ENCODE results near the gene DAGLA. TPM values are rescaled to one million over a fixed set of nuclear protein-coding genes. Genes with fewer than 3 reads are reported as not detected.

The DAGLA gene
- polyA plus RNA-seq, 1 experiment = 2.5 TPM

DNA sequence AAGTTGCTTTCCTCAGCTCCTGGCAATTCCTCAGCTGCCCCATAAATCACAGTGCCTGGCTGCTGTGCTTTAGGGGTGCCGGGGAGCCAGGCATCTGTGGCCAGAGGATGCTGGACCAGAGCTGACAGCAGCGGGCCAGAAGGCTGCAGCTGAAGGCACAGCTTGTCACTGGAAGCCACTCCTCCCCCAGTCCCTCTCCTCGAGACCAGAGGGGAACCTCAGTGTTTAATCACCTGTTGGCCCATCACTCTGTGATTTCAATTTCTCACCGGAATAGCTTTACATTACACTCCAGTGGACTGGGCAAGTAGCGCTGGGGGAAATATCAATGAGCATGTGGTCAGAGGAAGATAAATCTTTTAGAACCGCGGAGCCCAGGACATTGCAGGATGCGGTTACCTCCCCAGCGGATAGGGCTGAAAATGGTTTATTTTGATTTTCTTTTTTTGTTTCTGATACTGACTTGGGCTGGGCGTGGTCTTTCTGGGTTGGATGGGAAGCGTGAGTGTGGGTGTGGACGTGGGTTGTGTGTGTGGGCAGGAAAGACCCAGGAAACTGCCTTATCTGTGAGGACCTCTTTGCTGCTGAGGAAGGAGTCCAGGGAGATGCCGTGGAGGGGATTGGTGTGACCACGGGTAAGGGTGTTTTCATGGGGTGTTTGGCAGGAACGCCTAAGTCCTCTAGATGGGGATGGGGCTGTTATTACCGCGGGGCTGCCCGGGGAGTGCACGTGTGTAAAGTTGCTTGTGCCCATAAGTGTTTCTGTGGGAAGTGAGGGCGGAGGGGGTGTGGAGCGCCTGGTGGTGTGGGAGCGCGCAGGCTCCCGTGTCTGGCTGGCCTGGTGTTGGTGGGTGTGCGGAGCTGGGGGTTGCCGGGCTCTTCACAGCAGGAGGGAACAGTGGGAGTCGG lies 4.0 kb downstream of the DAGLA start:
- Histone ChIP-seq H3K4me3 (ENCODE audit: low read depth, low read length) (no peak overlapping the region), H3K27me3 (ENCODE audit: control insufficient read depth, insufficient read depth, low read length) (peaks cover 2% of the 10 kb centered on the region; the same call in 1 of the 2 replicates), H3K36me3 (ENCODE audit: control insufficient read depth, insufficient read depth, low read length) (no peaks in the 10 kb centered on the region)
- TF ChIP-seq, protein P1, sequence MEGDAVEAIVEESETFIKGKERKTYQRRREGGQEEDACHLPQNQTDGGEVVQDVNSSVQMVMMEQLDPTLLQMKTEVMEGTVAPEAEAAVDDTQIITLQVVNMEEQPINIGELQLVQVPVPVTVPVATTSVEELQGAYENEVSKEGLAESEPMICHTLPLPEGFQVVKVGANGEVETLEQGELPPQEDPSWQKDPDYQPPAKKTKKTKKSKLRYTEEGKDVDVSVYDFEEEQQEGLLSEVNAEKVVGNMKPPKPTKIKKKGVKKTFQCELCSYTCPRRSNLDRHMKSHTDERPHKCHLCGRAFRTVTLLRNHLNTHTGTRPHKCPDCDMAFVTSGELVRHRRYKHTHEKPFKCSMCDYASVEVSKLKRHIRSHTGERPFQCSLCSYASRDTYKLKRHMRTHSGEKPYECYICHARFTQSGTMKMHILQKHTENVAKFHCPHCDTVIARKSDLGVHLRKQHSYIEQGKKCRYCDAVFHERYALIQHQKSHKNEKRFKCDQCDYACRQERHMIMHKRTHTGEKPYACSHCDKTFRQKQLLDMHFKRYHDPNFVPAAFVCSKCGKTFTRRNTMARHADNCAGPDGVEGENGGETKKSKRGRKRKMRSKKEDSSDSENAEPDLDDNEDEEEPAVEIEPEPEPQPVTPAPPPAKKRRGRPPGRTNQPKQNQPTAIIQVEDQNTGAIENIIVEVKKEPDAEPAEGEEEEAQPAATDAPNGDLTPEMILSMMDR (IDR thresholded peaks at IDR 0.05; ENCODE audit: insufficient read depth, low read depth, low read length) = no peak
- no peak for DNase-seq (ENCODE audit: low read depth)
- CTCF ChIA-PET = interaction anchor here (0.6 to 3.3 kb wide), 5 partner anchors 9 to 63 kb away, joined by 3 to 21 read pairs (median 3); no protein-coding TSS in a partner anchor
- POLR2A ChIA-PET = no interaction called here

DNA sequence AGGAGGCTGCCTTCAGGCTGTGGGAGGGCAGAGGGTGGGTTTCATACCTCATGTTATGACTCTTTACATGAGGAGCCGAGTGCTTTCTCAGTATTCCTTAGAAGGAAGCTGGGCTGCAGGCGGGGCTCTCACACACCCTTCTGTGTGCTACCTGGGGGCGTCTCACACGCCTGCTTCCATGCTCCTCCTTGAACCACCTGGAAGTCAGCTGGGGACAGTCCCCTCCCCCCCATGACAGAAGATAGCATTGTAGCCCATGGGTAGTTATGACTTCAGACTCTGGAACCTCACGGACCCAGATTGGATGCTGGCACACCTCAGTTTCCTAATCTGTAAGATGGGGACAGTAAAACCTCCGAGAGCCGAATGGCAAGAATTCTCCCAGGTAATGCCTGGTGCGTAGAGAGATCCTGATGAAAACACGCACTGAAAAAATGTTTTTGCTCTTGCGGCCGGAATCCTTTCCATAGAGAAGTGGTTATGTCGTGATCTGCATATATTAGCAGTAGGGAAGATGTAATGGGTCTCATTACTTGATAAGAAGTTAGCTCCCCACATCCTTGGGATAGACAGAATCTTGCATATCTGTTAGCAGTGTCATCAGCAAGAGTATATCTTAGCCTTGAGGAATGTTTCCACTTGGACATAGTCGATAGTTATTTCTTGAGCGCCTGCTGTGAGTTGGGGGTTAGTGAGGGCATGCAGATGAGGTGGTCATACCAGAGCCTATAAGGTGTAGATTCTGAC lies 4.9 kb downstream of the DAGLA start:
- Histone ChIP-seq H3K4me3 (ENCODE audit: low read depth, low read length) (no peak overlapping the region), H3K36me3 (ENCODE audit: control insufficient read depth, insufficient read depth, low read length) (no peaks in the 10 kb centered on the region), H3K27me3 (ENCODE audit: control insufficient read depth, insufficient read depth, low read length) (no peaks in the 10 kb centered on the region)
- TF ChIP-seq, protein P1 (IDR thresholded peaks at IDR 0.05; ENCODE audit: insufficient read depth, low read depth, low read length) = no peak
- DNase-seq (ENCODE audit: low read depth) = no peak
- CTCF ChIA-PET = interaction anchor here (3.3 kb wide), 1 partner anchor 48 kb away, joined by 21 read pairs; no protein-coding TSS in a partner anchor
- POLR2A ChIA-PET = no interaction called here

DNA sequence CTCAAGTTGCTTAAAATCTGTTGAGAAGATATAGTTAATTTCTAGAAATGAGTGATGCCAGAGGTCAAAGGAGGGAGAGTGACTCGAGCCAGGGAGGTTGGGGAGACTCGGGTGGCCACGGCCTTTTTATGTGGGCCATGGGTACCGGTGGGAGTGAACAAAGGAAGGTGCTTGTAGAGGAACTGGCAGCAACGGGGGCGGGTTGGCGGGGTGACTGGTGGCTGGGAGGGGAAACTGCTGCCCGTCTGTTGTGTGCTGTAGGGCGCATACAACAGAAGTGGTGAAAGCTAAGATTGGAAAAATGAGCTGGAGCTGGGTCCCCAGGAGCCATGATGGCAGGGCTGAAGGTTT lies 5.4 kb downstream of the DAGLA start:
- POLR2A ChIA-PET = no interaction called here
- TF ChIP-seq, protein P1 (IDR thresholded peaks at IDR 0.05; ENCODE audit: insufficient read depth, low read depth, low read length) = no peak
- DNase-seq (ENCODE audit: low read depth) = no peak
- no peak overlapping the region for H3K4me3 ChIP-seq (ENCODE audit: low read depth, low read length)
- CTCF ChIA-PET = interaction anchor here (3.3 kb wide), 1 partner anchor 47 kb away, joined by 21 read pairs; no protein-coding TSS in a partner anchor
- H3K27me3 ChIP-seq (ENCODE audit: control insufficient read depth, insufficient read depth, low read length) = no peaks in the 10 kb centered on the region
- no peaks in the 10 kb centered on the region for H3K36me3 ChIP-seq (ENCODE audit: control insufficient read depth, insufficient read depth, low read length)

DNA sequence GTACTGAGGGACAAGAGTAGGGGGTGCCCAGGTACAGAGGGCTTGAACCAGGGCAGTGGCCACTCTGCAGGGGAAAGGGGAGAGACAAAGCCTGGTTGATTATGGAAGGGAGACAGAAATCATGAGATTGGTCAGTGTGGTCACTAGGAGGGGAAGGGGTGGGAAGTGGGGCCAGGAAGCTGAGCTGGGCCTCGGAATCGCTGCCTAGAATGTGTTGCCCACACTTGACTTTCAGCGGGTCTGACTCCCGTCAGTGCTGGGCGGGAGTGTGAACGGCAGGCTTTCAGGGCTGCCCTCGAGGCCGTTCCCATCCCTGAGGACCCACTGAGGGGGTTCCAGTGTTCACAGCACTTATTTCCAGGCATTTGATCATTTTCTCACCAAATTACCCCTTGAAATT lies 5.9 kb downstream of the DAGLA start:
- no peak for DNase-seq (ENCODE audit: low read depth)
- no peak overlapping the region for H3K4me3 ChIP-seq (ENCODE audit: low read depth, low read length)
- no peaks in the 10 kb centered on the region for H3K27me3 ChIP-seq (ENCODE audit: control insufficient read depth, insufficient read depth, low read length)
- ChIA-PET POLR2A (no interaction called here), CTCF (no interaction called here)
- no peaks in the 10 kb centered on the region for H3K36me3 ChIP-seq (ENCODE audit: control insufficient read depth, insufficient read depth, low read length)
- TF ChIP-seq, protein P1 (IDR thresholded peaks at IDR 0.05; ENCODE audit: insufficient read depth, low read depth, low read length) = no peak

DNA sequence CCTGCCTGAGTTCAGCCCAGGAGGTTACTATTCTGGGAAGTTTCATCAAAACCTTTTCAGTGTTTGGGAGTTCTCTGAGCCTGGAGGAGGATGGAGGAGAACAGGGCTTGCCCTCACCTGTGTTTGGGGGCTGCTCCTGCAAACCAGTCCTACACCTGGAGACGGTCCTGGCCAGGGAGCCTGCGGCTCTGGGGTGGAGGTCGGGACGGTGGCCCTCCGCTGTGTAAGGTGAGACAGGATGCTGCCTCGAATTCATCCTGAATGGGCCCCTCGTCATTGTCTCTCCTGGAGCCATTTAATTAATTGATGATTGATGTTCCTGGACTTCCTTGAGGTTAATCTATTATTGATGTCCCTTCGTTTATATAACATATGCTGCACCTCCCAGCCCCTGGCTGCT lies 6.3 kb downstream of the DAGLA start:
- Histone ChIP-seq H3K27me3 (ENCODE audit: control insufficient read depth, insufficient read depth, low read length) (no peaks in the 10 kb centered on the region), H3K36me3 (ENCODE audit: control insufficient read depth, insufficient read depth, low read length) (no peaks in the 10 kb centered on the region), H3K4me3 (ENCODE audit: low read depth, low read length) (no peak overlapping the region)
- DNase-seq (ENCODE audit: low read depth) = no peak
- POLR2A ChIA-PET = no interaction called here
- CTCF ChIA-PET = no interaction called here
- TF ChIP-seq, protein P1 (IDR thresholded peaks at IDR 0.05; ENCODE audit: insufficient read depth, low read depth, low read length) = no peak

Data from BJ (cell line).